ENCODE results near the gene PLEKHA6. TPM values are rescaled to one million over a fixed set of nuclear protein-coding genes. Genes with fewer than 3 reads are reported as not detected.

PLEKHA6 gene
- total and polyA plus RNA-seq, 2 of the 4 experiments (the other 2 are of a cell fraction), result 8.2 to 19.9 TPM

DNA sequence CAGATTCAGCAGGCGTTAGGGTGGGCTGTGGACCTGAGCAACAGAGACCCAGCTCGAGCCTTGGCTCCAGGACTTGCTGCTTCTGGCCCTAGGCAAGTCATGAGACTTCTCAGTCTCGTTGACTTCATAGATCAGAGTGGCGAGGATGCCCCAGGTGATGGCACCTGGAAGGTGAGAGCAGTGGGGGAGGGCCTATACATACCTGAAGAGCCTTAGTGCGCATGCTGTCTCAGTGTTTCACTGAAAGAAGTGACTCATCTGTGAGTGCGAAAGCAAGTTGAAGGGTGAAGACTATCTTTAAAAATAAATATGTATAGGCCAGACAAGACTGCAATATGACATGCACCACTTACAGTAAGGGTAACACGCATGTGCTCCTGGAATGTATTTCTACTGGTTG, 10.1 kb downstream of the PLEKHA6 start:
- Histone ChIP-seq H2AFZ (replicated peaks; ENCODE audit: low read length, poor library complexity) (peak overlapping the region; percentile 53), H3K36me3 (ENCODE audit: control insufficient read depth, insufficient read depth, low read length) (no peaks in the 10 kb centered on the region), H3K4me1 (ENCODE audit: control insufficient read depth, insufficient read depth, low read length) (peaks cover 24% of the 10 kb centered on the region), H3K9ac (ENCODE audit: low read depth, low read length) (no peak overlapping the region), H4K8ac (ENCODE audit: low read depth in 2 of 2, low read length in 2 of 2) (no peak overlapping the region; a peak in 1 of 4 replicates), H2AK9ac (replicated peaks; ENCODE audit: low read depth, low read length, poor library complexity) (no peak overlapping the region), H3K4me3 (ENCODE audit: insufficient read depth, low read depth, low read length) (no peak overlapping the region), H3K56ac (ENCODE audit: extremely low read depth, insufficient read depth, low read length) (no peak overlapping the region), H4K91ac (ENCODE audit: insufficient read depth, low read depth, low read length) (no peak overlapping the region), H3K79me1 (ENCODE audit: low read depth in 1 of 2, low read length in 2 of 2) (0 out of 4 replicates have a peak, but pooled peaks cover 0 to 4% of the 10 kb centered on the region in 2 experiments), H3K27me3 (ENCODE audit: control insufficient read depth, insufficient read depth, low read length) (no peaks in the 10 kb centered on the region), H2BK15ac (ENCODE audit: low read depth, low read length) (0 out of 3 replicates have a peak overlapping the region, but pooled peaks have one; percentile 14), H2BK120ac (ENCODE audit: low read depth, low read length) (no peak overlapping the region), H2AK5ac (ENCODE audit: low read depth, low read length) (peak overlapping the region; percentile 64; the same call in 1 of the 2 replicates), H4K20me1 (ENCODE audit: insufficient read depth, low read length) (no peaks in the 10 kb centered on the region), H3K18ac (ENCODE audit: low read depth, low read length) (no peak overlapping the region), H3K4ac (ENCODE audit: low read depth, low read length) (no peak overlapping the region; the same call in 1 of the 2 replicates), H4K5ac (ENCODE audit: low read depth, low read length) (no peak overlapping the region), H3K23ac (ENCODE audit: low read depth, low read length) (no peak overlapping the region), H3K4me2 (ENCODE audit: low read depth, low read length) (no peak overlapping the region), H2BK20ac (ENCODE audit: low read depth, low read length) (no peak overlapping the region; the same call in 1 of the 2 replicates), H3K14ac (replicated peaks; ENCODE audit: low read depth, low read length) (no peak overlapping the region), H3K9me1 (ENCODE audit: insufficient read depth, low read length) (peaks cover 7% of the 10 kb centered on the region), H2BK5ac (ENCODE audit: low read depth, low read length, poor library complexity, severe bottlenecking) (no peak overlapping the region), H3K27ac (ENCODE audit: insufficient read depth, low read length) (no peak overlapping the region), H3K9me3 (ENCODE audit: control insufficient read depth, insufficient read depth, low read length) (no peaks in the 10 kb centered on the region)
- no peak for DNase-seq
- in situ Hi-C loops (cut with MboI; ENCODE audit: low sequenced_read_pairs) (no loop called here), intact Hi-C loops (cut with micrococcal nuclease) (loop anchor here (10.0 kb wide), 1 partner anchor 55 kb away; no protein-coding TSS in a partner anchor), dilution Hi-C loops (cut with HindIII; ENCODE audit: low sequenced_read_pairs, unreplicated experiment) (no loop called here)
- no TSS peak for BruUV-seq (replicated peaks)
- ChIA-PET POLR2A (ENCODE audit: unreplicated experiment) (no interaction called here), CTCF (interaction anchor here (0.6 to 1.7 kb wide), 2 partner anchors 10 to 133 kb away, joined by 3 to 5 read pairs; partner anchors contain the start of gene PLEKHA6)
- no peak for ATAC-seq (ENCODE audit: low read depth)
- 100% methylated on average over 2 of the region's 7 CpGs; no CpG with 5 or more reads in 1 of the 2 experiments for WGBS, 2 experiments (ENCODE audit: extremely low coverage in 2 of 2, insufficient read length in 1 of 2)
- TF ChIP-seq, protein P1, sequence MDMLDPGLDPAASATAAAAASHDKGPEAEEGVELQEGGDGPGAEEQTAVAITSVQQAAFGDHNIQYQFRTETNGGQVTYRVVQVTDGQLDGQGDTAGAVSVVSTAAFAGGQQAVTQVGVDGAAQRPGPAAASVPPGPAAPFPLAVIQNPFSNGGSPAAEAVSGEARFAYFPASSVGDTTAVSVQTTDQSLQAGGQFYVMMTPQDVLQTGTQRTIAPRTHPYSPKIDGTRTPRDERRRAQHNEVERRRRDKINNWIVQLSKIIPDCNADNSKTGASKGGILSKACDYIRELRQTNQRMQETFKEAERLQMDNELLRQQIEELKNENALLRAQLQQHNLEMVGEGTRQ (IDR thresholded peaks at IDR 0.05; ENCODE audit: low read depth, low read length), result no peak
- TF ChIP-seq CTCF (conservative IDR thresholded peaks at IDR 0.05; ENCODE audit: low read depth, low read length) (no peak), MXI1 (IDR thresholded peaks at IDR 0.05; ENCODE audit: borderline replicate concordance, low read depth, low read length) (no peak), MAFK (IDR thresholded peaks at IDR 0.05; ENCODE audit: low read depth, low read length) (no peak), POLR2A (IDR thresholded peaks at IDR 0.05; ENCODE audit: low read depth, low read length) (no peak)

All from IMR-90 (cell line).